Lung (tissue), 12 donors: ENCODE results near the gene RGSL1. TPM values are rescaled to one million over a fixed set of nuclear protein-coding genes. Genes with fewer than 3 reads are reported as not detected.

Experiments used
- ATAC-seq: fragments of 200-7000 bp; cut with Tn5 transposase; one replicate; pipeline ENCODE4 v1.9.1; 2020; ENCODE audit warnings: moderate number of reproducible peaks; ENCODE audit not compliant: insufficient read depth, low FRiP score
- DNase-seq, 3 donors: peaks; one replicate each; pipeline ENCODE4 v3.0.0-alpha.2; 2013 to 2017
- H3K27ac ChIP-seq, 2 donors: one replicate each; pipeline ENCODE4 v1.5.1; 2013; ENCODE audit warnings: mild to moderate bottlenecking in 2 of 2, moderate library complexity in 2 of 2, control low read depth in 1 of 2, inconsistent platforms in 1 of 2, low read depth in 1 of 2, low read length in 1 of 2
- H3K27me3 ChIP-seq, 3 donors: one replicate each; pipeline ENCODE4 v1.5.1; 2013; ENCODE audit warnings: low read length in 2 of 3; ENCODE audit not compliant: control insufficient read depth in 3 of 3, insufficient read depth in 3 of 3
- H3K36me3 ChIP-seq, 4 donors: one replicate each; pipeline ENCODE4 v1.5.1; 2013; ENCODE audit warnings: low read length in 4 of 4, mild to moderate bottlenecking in 1 of 4, moderate library complexity in 1 of 4; ENCODE audit not compliant: control insufficient read depth in 4 of 4, insufficient read depth in 4 of 4
- H3K4me1 ChIP-seq, 5 donors: one replicate each; pipeline ENCODE4 v1.5.1; 2013; ENCODE audit warnings: low read length in 5 of 5, mild to moderate bottlenecking in 2 of 5, moderate library complexity in 1 of 5; ENCODE audit not compliant: control insufficient read depth in 5 of 5, insufficient read depth in 5 of 5
- H3K4me3 ChIP-seq: one replicate; pipeline ENCODE4 v1.5.1; 2013; ENCODE audit warnings: mild to moderate bottlenecking, control low read depth, moderate library complexity
- H3K9ac ChIP-seq, 2 donors: one replicate each; pipeline ENCODE4 v1.5.1; 2013; ENCODE audit warnings: low read length in 2 of 2, control low read depth in 1 of 2; ENCODE audit not compliant: insufficient read depth in 1 of 2
- H3K9me3 ChIP-seq, 4 donors: one replicate each; pipeline ENCODE4 v1.5.1; 2013; ENCODE audit warnings: low read length in 3 of 4, mild to moderate bottlenecking in 1 of 4, moderate library complexity in 1 of 4; ENCODE audit not compliant: control insufficient read depth in 4 of 4, insufficient read depth in 3 of 4
- CTCF ChIP-seq: IDR thresholded peaks from 2 replicates; pipeline ENCODE4 v1.5.1; 2012; ENCODE audit warnings: mild to moderate bottlenecking; ENCODE audit errors: control extremely low read depth, extremely low read depth
- WGBS, 2 donors: extraction: QIAGEN DNeasy Blood & Tissue Kit; methylation state at CpG; one replicate each; pipeline ENCODE4 v1.1.7; 2013; 5-methylcytosine and 5-hydroxymethylcytosine counted together
- polyA plus RNA-seq, 2 donors: library from polyadenylated mRNA; stranded (reverse); fragments of 200-250 nt; gene quantifications; one replicate each; pipeline ENCODE4 v1.2.1, GENCODE V29; 2013
- total RNA-seq, 2 donors: library from RNA; depleted of rRNA in 1 of 2; stranded (reverse); fragments of >200 nt in 1 of 2; gene quantifications; one replicate each; pipeline ENCODE4 v1.2.1, GENCODE V29; 2014 to 2021
- donor health status: control.
- donor health status: control.
- donor health status: Bipolar disorder and iron deficiency.
- donor health status: healthy.
- donor health status: DM: yes; HTN: yes; CAD: no.

The RGSL1 gene
- total and polyA plus RNA-seq, 4 donors: 0.13 TPM; not detected in 3

GRCh38 chr1:182493063-182493462 is 43.1 kb downstream of the RGSL1 start:
- no peaks in the 10 kb centered on the region for H3K36me3 ChIP-seq
- ATAC-seq (no peak), DNase-seq (no peak)
- no peak for TF ChIP-seq CTCF
- no peaks in the 10 kb centered on the region for H3K4me1 ChIP-seq
- 46 to 62% methylated on average over 2 of the region's 2 CpGs for WGBS, 2 donors
- H3K9me3 ChIP-seq: no peaks in the 10 kb centered on the region
- H3K4me3 ChIP-seq: no peak overlapping the region
- no peak overlapping the region for H3K9ac ChIP-seq
- no peaks in the 10 kb centered on the region for H3K27me3 ChIP-seq
- no peak overlapping the region for H3K27ac ChIP-seq

GRCh38 chr1:182495002-182495401 is 45.1 kb downstream of the RGSL1 start:
- H3K27me3 ChIP-seq: no peaks in the 10 kb centered on the region
- no peak for ATAC-seq
- no peak overlapping the region for H3K4me3 ChIP-seq
- DNase-seq: no peak
- no peaks in the 10 kb centered on the region for H3K4me1 ChIP-seq
- H3K27ac ChIP-seq: no peak overlapping the region
- H3K36me3 ChIP-seq: no peaks in the 10 kb centered on the region
- H3K9ac ChIP-seq: no peak overlapping the region
- no peak for TF ChIP-seq CTCF
- H3K9me3 ChIP-seq: no peaks in the 10 kb centered on the region

GRCh38 chr1:182495693-182496092 is 45.7 kb downstream of the RGSL1 start:
- Histone ChIP-seq H3K9ac (no peak overlapping the region), H3K36me3 (no peaks in the 10 kb centered on the region), H3K9me3 (no peaks in the 10 kb centered on the region), H3K27ac (no peak overlapping the region), H3K27me3 (no peaks in the 10 kb centered on the region), H3K4me1 (no peaks in the 10 kb centered on the region), H3K4me3 (no peak overlapping the region)
- TF ChIP-seq CTCF: no peak
- ATAC-seq: no peak
- DNase-seq: no peak

GRCh38 chr1:182507685-182508084 is 57.7 kb downstream of the RGSL1 start:
- no peak overlapping the region for H3K4me3 ChIP-seq
- peak in 1 of 3 donors; percentile 0 for DNase-seq
- ATAC-seq: no peak
- no peak overlapping the region for H3K9ac ChIP-seq
- H3K9me3 ChIP-seq: peaks cover 0 to 4% (median 0%) of the 10 kb centered on the region in 4 donors
- no peaks in the 10 kb centered on the region for H3K36me3 ChIP-seq
- 36 to 73% methylated on average over 3 of the region's 3 CpGs for WGBS, 2 donors
- no peaks in the 10 kb centered on the region for H3K4me1 ChIP-seq
- no peak for TF ChIP-seq CTCF
- no peaks in the 10 kb centered on the region for H3K27me3 ChIP-seq
- no peak overlapping the region for H3K27ac ChIP-seq
